IMR-90 (cell line): ENCODE measurements around the gene ARHGEF40. TPM values are rescaled to one million over a fixed set of nuclear protein-coding genes. Genes with fewer than 3 reads are reported as not detected.

Source experiments
- ATAC-seq: fragments of 200-7000 bp; cut with Tn5 transposase; 2 replicates; pipeline ENCODE4 v1.9.1; 2020; ENCODE audit warnings: low read depth, mild to moderate bottlenecking, moderate library complexity
- BruUV-seq: library from RNA; stranded (reverse); fragments of 400-500 nt; replicated peaks from 2 replicates; lab custom pipeline; 2021; lab: Mats Ljungman, UMichigan
- CTCF ChIA-PET: fragments of 300-600 bp; formaldehyde crosslinking; extraction: SDS; loops from one replicate; lab custom pipeline; 2021; ENCODE audit warnings: antibody characterized with exemption; lab: Yijun Ruan, JAX
- POLR2A ChIA-PET: fragments of 300-600 bp; sonication (Branson Sonifier 250); formaldehyde crosslinking; loops from one replicate; lab custom pipeline; 2022; ENCODE audit warnings: antibody characterized with exemption; ENCODE audit not compliant: unreplicated experiment; lab: Charles Lee
- DNase-seq: peaks from one replicate; pipeline ENCODE4 v3.0.0; 2013
- H2AFZ ChIP-seq: replicated peaks from 2 replicates; pipeline ENCODE3; 2013; ENCODE audit warnings: low read length, mild to moderate bottlenecking; ENCODE audit not compliant: poor library complexity
- H2AK5ac ChIP-seq: 2 replicates; pipeline ENCODE4 v1.6.1; 2013; ENCODE audit warnings: low read depth, low read length, inconsistent platforms
- H2AK9ac ChIP-seq: replicated peaks from 2 replicates; pipeline ENCODE3; 2013; ENCODE audit warnings: mild to moderate bottlenecking, low read depth, low read length, moderate library complexity; ENCODE audit not compliant: poor library complexity
- H2BK120ac ChIP-seq: 2 replicates; pipeline ENCODE4 v1.6.1; 2013; ENCODE audit warnings: low read depth, low read length, inconsistent platforms
- H2BK15ac ChIP-seq: 3 replicates; pipeline ENCODE4 v1.6.1; 2013; ENCODE audit warnings: low read depth, low read length, inconsistent platforms
- H2BK20ac ChIP-seq: 2 replicates; pipeline ENCODE4 v1.6.1; 2013; ENCODE audit warnings: low read depth, mild to moderate bottlenecking, inconsistent platforms, low read length, moderate library complexity
- H2BK5ac ChIP-seq: 2 replicates; pipeline ENCODE4 v1.6.1; 2013; ENCODE audit warnings: mild to moderate bottlenecking, low read depth, low read length, inconsistent platforms; ENCODE audit not compliant: poor library complexity, severe bottlenecking
- H3K14ac ChIP-seq: replicated peaks from 2 replicates; pipeline ENCODE4 v1.6.1; 2013; ENCODE audit warnings: low read depth, low read length, inconsistent platforms
- H3K18ac ChIP-seq: 2 replicates; pipeline ENCODE4 v1.6.1; 2013; ENCODE audit warnings: low read depth, low read length, control low read depth
- H3K23ac ChIP-seq: 2 replicates; pipeline ENCODE4 v1.6.1; 2013; ENCODE audit warnings: low read depth, low read length, inconsistent platforms
- H3K27ac ChIP-seq: 2 replicates; pipeline ENCODE4 v1.5.1; 2013; ENCODE audit warnings: mild to moderate bottlenecking, control low read depth, low read length; ENCODE audit not compliant: insufficient read depth
- H3K27me3 ChIP-seq: 2 replicates; pipeline ENCODE4 v1.6.1; 2013; ENCODE audit warnings: low read length; ENCODE audit not compliant: control insufficient read depth, insufficient read depth
- H3K36me3 ChIP-seq: 2 replicates; pipeline ENCODE4 v1.6.1; 2013; ENCODE audit warnings: low read length, mixed read lengths; ENCODE audit not compliant: control insufficient read depth, insufficient read depth
- H3K4ac ChIP-seq: 2 replicates; pipeline ENCODE4 v1.6.1; 2013; ENCODE audit warnings: low read depth, low read length, inconsistent platforms
- H3K4me1 ChIP-seq: 2 replicates; pipeline ENCODE4 v1.6.1; 2013; ENCODE audit warnings: low read length, mixed read lengths; ENCODE audit not compliant: control insufficient read depth, insufficient read depth
- H3K4me2 ChIP-seq: 2 replicates; pipeline ENCODE4 v1.6.1; 2013; ENCODE audit warnings: low read depth, mild to moderate bottlenecking, control low read depth, low read length, moderate library complexity
- H3K4me3 ChIP-seq: 2 replicates; pipeline ENCODE4 v1.5.1; 2013; ENCODE audit warnings: low read depth, mild to moderate bottlenecking, control low read depth, low read length, moderate library complexity; ENCODE audit not compliant: insufficient read depth
- H3K56ac ChIP-seq: 2 replicates; pipeline ENCODE4 v1.6.1; 2013; ENCODE audit warnings: low read length, inconsistent platforms; ENCODE audit not compliant: insufficient read depth; ENCODE audit errors: extremely low read depth
- H3K79me1 ChIP-seq, 2 experiments: 2 replicates each; pipeline ENCODE4 v1.6.1; 2013; ENCODE audit warnings: low read length in 2 of 2, inconsistent platforms in 1 of 2, low read depth in 1 of 2
- H3K9ac ChIP-seq: 2 replicates; pipeline ENCODE4 v1.6.1; 2013; ENCODE audit warnings: low read depth, low read length, control low read depth
- H3K9me1 ChIP-seq: 2 replicates; pipeline ENCODE4 v1.6.1; 2013; ENCODE audit warnings: low read length, inconsistent platforms; ENCODE audit not compliant: insufficient read depth
- H3K9me3 ChIP-seq: 2 replicates; pipeline ENCODE4 v1.6.1; 2013; ENCODE audit warnings: low read length; ENCODE audit not compliant: control insufficient read depth, insufficient read depth
- H4K20me1 ChIP-seq: 2 replicates; pipeline ENCODE4 v1.6.1; 2013; ENCODE audit warnings: low read length, inconsistent platforms; ENCODE audit not compliant: insufficient read depth
- H4K5ac ChIP-seq: 2 replicates; pipeline ENCODE4 v1.6.1; 2013; ENCODE audit warnings: mild to moderate bottlenecking, low read depth, low read length, control low read depth
- H4K8ac ChIP-seq, 2 experiments: 2 replicates each; pipeline ENCODE4 v1.6.1; 2013; ENCODE audit warnings: low read depth in 2 of 2, low read length in 2 of 2, control low read depth in 1 of 2, inconsistent platforms in 1 of 2
- H4K91ac ChIP-seq: 2 replicates; pipeline ENCODE4 v1.6.1; 2013; ENCODE audit warnings: low read depth, low read length, inconsistent platforms; ENCODE audit not compliant: insufficient read depth
- MAFK ChIP-seq: IDR thresholded peaks from 2 replicates; pipeline ENCODE4 v1.6.1; 2012; ENCODE audit warnings: low read depth, low read length, improper control_type of control experiment
- NFE2L2 ChIP-seq: fragments of 150-350 bp; IDR thresholded peaks from 2 replicates; pipeline ENCODE4 v1.6.1; 2016; ENCODE audit warnings: low read depth, mild to moderate bottlenecking, low read length
- RAD21 ChIP-seq: IDR thresholded peaks from 2 replicates; pipeline ENCODE4 v1.6.1; 2012; ENCODE audit warnings: low read length, improper control_type of control experiment
- RCOR1 ChIP-seq: IDR thresholded peaks from 2 replicates; pipeline ENCODE4 v1.6.1; 2012; ENCODE audit warnings: mild to moderate bottlenecking, low read length, improper control_type of control experiment; ENCODE audit not compliant: insufficient replicate concordance
- RFX5 ChIP-seq: IDR thresholded peaks from 2 replicates; pipeline ENCODE4 v1.8.0; 2012; ENCODE audit warnings: low read depth, mild to moderate bottlenecking, low read length, moderate library complexity
- WGBS, 2 experiments: methylation state at CpG; one replicate each; pipeline versions ENCODE4 v1.1.5 to v1.1.7; 2013; ENCODE audit warnings: missing lambda C conversion rate in 2 of 2; ENCODE audit not compliant: insufficient read length in 1 of 2; ENCODE audit errors: extremely low coverage in 2 of 2; 5-methylcytosine and 5-hydroxymethylcytosine counted together
- dilution Hi-C: fragments of 300-500 bp; cut with HindIII; formaldehyde crosslinking; loops from one replicate; pipeline ENCODE4 v1.14.3; 2018; ENCODE audit warnings: low sequenced_read_pairs; ENCODE audit not compliant: unreplicated experiment
- in situ Hi-C: fragments of 300-500 bp; cut with MboI; formaldehyde crosslinking; loops from 3 replicates; pipeline ENCODE4 v1.14.3; 2019; ENCODE audit warnings: low sequenced_read_pairs, inconsistent platforms, mixed read lengths
- intact Hi-C: fragments of 100-400 bp; cut with micrococcal nuclease; formaldehyde crosslinking; loops from 2 replicates; pipeline ENCODE4 v1.10.0; 2022
- polyA plus RNA-seq, 3 experiments: library from polyadenylated mRNA; depleted of rRNA; stranded (reverse); fragments of >200 nt; gene quantifications; 2 replicates each; pipeline ENCODE4 v1.2.3, GENCODE V29; 2012; ENCODE audit warnings: low replicate concordance in 1 of 3
- total RNA-seq: library from RNA; depleted of rRNA; stranded (reverse); fragments of >200 nt; gene quantifications from 2 replicates; pipeline ENCODE4 v1.2.3, GENCODE V29; 2012
- TF ChIP-seq, protein P1 (sequence below): conservative IDR thresholded peaks from 2 replicates; pipeline ENCODE4 v1.5.1; 2012; ENCODE audit warnings: mild to moderate bottlenecking, low read depth, low read length, improper control_type of control experiment

ARHGEF40 gene
- total and polyA plus RNA-seq, 2 of the 4 experiments (the other 2 are of a cell fraction): 18.1 to 58.4 TPM

GRCh38 chr14:21048638-21049037, 21.5 kb upstream of the ARHGEF40 start:
- intact Hi-C loops (no loop called here), in situ Hi-C loops (no loop called here), dilution Hi-C loops (no loop called here)
- Histone ChIP-seq H2AK9ac (no peak overlapping the region), H3K56ac (no peak overlapping the region), H2BK5ac (no peak overlapping the region), H4K91ac (no peak overlapping the region), H3K36me3 (no peaks in the 10 kb centered on the region), H2AFZ (no peak overlapping the region), H2BK15ac (no peak overlapping the region), H3K14ac (no peak overlapping the region), H3K9me3 (no peaks in the 10 kb centered on the region), H2AK5ac (no peak overlapping the region), H3K4me1 (peaks cover 4% of the 10 kb centered on the region; the same call in 1 of the 2 replicates), H3K4me3 (no peak overlapping the region), H2BK120ac (no peak overlapping the region), H3K9ac (no peak overlapping the region), H4K20me1 (no peaks in the 10 kb centered on the region), H4K8ac (no peak overlapping the region), H3K18ac (no peak overlapping the region), H3K27me3 (peaks cover 15% of the 10 kb centered on the region), H3K23ac (no peak overlapping the region), H3K4ac (no peak overlapping the region), H3K4me2 (no peak overlapping the region), H3K79me1 (no peaks in the 10 kb centered on the region), H3K9me1 (no peaks in the 10 kb centered on the region), H2BK20ac (no peak overlapping the region), H3K27ac (no peak overlapping the region), H4K5ac (no peak overlapping the region)
- no TSS peak for BruUV-seq
- no peak for TF ChIP-seq NFE2L2
- no peak for TF ChIP-seq MAFK
- no peak for TF ChIP-seq RCOR1
- TF ChIP-seq RFX5: no peak
- TF ChIP-seq, protein P1, sequence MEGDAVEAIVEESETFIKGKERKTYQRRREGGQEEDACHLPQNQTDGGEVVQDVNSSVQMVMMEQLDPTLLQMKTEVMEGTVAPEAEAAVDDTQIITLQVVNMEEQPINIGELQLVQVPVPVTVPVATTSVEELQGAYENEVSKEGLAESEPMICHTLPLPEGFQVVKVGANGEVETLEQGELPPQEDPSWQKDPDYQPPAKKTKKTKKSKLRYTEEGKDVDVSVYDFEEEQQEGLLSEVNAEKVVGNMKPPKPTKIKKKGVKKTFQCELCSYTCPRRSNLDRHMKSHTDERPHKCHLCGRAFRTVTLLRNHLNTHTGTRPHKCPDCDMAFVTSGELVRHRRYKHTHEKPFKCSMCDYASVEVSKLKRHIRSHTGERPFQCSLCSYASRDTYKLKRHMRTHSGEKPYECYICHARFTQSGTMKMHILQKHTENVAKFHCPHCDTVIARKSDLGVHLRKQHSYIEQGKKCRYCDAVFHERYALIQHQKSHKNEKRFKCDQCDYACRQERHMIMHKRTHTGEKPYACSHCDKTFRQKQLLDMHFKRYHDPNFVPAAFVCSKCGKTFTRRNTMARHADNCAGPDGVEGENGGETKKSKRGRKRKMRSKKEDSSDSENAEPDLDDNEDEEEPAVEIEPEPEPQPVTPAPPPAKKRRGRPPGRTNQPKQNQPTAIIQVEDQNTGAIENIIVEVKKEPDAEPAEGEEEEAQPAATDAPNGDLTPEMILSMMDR: no peak
- TF ChIP-seq RAD21: no peak
- ChIA-PET CTCF (interaction anchor here (1.7 to 2.6 kb wide), 2 partner anchors 34 to 78 kb away, joined by 6 to 14 read pairs; no protein-coding TSS in a partner anchor), POLR2A (no interaction called here)
- no peak for ATAC-seq
- DNase-seq: no peak
- WGBS, 2 experiments: no CpG with 5 or more reads among the region's 2 CpGs
